CD4-positive, CD25-positive, alpha-beta regulatory T cell (primary cell): ENCODE measurements around the gene IDI2. TPM values are rescaled to one million over a fixed set of nuclear protein-coding genes. Genes with fewer than 3 reads are reported as not detected.

ENCODE experiments used
- ATAC-seq, 2 donors: fragments of 150-1000 bp; cut with Tn5 transposase; one replicate each; pipeline ENCODE4 v1.10.0; 2021; ENCODE audit warnings: low read depth in 2 of 2, moderate number of reproducible peaks in 2 of 2, moderate library complexity in 1 of 2
- DNase-seq, 3 donors: peaks; one replicate each; pipeline versions ENCODE4 v3.0.0 to v3.0.0-alpha.2; 2012 to 2022; ENCODE audit warnings: mixed read lengths in 1 of 3
- H3K27ac ChIP-seq: one replicate; pipeline ENCODE4 v1.7.0; 2013; ENCODE audit warnings: mild to moderate bottlenecking, low read length; ENCODE audit not compliant: insufficient read depth, poor library complexity, severe bottlenecking
- H3K27me3 ChIP-seq: one replicate; pipeline ENCODE4 v1.7.0; 2013; ENCODE audit warnings: low read length; ENCODE audit not compliant: control insufficient read depth, insufficient read depth
- H3K36me3 ChIP-seq: one replicate; pipeline ENCODE4 v1.7.0; 2013; ENCODE audit warnings: mild to moderate bottlenecking, low read length, moderate library complexity; ENCODE audit not compliant: control insufficient read depth, insufficient read depth
- H3K4me1 ChIP-seq: 2 replicates; pipeline ENCODE4 v1.7.0; 2013; ENCODE audit warnings: mild to moderate bottlenecking, low read length; ENCODE audit not compliant: insufficient read depth, control insufficient read depth, poor library complexity, severe bottlenecking
- H3K4me3 ChIP-seq: one replicate; pipeline ENCODE4 v1.7.0; 2013; ENCODE audit warnings: low read depth, mild to moderate bottlenecking, low read length, moderate library complexity
- H3K9me3 ChIP-seq, 2 experiments: 1 replicate in 1 of 2; 2 replicates in 1 of 2; pipeline ENCODE4 v1.7.0; 2013; ENCODE audit warnings: low read length in 2 of 2, mild to moderate bottlenecking in 1 of 2, moderate library complexity in 1 of 2; ENCODE audit not compliant: control insufficient read depth in 2 of 2
- H3K27ac Mint-ChIP-seq, 3 donors: one replicate each; pipeline ENCODE4 v1.8.0; 2020 to 2022; ENCODE audit warnings: mild to moderate bottlenecking in 3 of 3, mixed read lengths in 3 of 3, moderate library complexity in 2 of 3
- H3K27me3 Mint-ChIP-seq: one replicate; pipeline ENCODE4 v1.8.0; 2022; ENCODE audit warnings: mild to moderate bottlenecking, mixed read lengths
- H3K36me3 Mint-ChIP-seq: one replicate; pipeline ENCODE4 v1.8.0; 2020; ENCODE audit warnings: mixed read lengths
- H3K4me1 Mint-ChIP-seq, 4 donors: one replicate each; pipeline ENCODE4 v1.8.0; 2020 to 2022; ENCODE audit warnings: mixed read lengths in 4 of 4, mild to moderate bottlenecking in 1 of 4
- H3K4me3 Mint-ChIP-seq, 4 donors: one replicate each; pipeline ENCODE4 v1.8.0; 2020 to 2022; ENCODE audit warnings: mild to moderate bottlenecking in 4 of 4, mixed read lengths in 4 of 4, moderate library complexity in 3 of 4
- H3K9me3 Mint-ChIP-seq, 7 donors: one replicate each; pipeline ENCODE4 v1.8.0; 2020 to 2022; ENCODE audit warnings: mixed read lengths in 7 of 7, mild to moderate bottlenecking in 3 of 7, moderate library complexity in 2 of 7
- polyA plus RNA-seq, 4 donors: library from polyadenylated mRNA; unstranded; fragments of 300-500 nt; fragmentation: Illumina TruSeq; gene quantifications; one replicate each; pipeline ENCODE4 v1.2.3, GENCODE V29; 2021
- total RNA-seq: library from RNA; stranded (reverse); gene quantifications from one replicate; pipeline ENCODE4 v1.2.3, GENCODE V29; 2022

IDI2 gene
- total and polyA plus RNA-seq, 5 donors from 2014 or later: not detected

DNA sequence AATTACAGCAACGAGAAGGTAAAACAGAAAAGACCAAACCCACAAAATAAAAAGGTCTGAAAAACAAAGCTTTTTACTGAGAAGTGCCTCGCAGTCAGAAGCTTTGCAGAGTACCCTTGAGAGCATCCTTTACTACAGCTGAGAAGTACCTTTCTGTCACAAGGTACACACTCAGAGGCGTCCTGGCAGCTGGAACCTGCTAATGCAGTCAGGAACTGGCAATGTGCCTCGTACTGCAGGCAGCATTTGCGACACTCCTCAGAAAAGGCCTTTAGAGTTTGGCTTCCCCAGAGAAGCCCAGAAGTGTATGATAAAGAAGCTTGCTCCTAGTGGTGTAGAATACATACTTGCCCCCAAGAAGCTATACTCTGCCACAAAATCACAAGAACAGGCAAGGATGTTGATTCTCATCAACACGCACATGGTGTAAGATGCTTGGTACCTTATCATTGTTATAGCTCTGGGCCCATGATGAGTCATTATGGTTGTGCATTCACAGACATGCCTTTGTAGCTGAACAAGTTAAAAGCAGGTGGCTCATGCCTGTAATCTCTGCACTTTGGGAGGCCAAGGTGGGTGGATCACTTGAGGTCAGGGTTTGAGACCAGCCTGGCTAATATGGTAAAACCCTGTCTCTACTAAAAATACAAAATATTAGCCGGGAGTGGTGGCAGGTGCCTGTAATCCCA, 39.4 kb downstream of the IDI2 start:
- Mint-ChIP-seq H3K9me3 (peaks cover 0 to 2% (median under 1%) of the 10 kb centered on the region in 7 donors), H3K36me3 (peaks cover 5% of the 10 kb centered on the region), H3K4me3 (peak overlapping the region; percentile 83 to 98 (median 95)), H3K27ac (peak overlapping the region; percentile 40 to 97 (median 59)), H3K27me3 (no peaks in the 10 kb centered on the region), H3K4me1 (peaks cover 4 to 42% (median 24%) of the 10 kb centered on the region in 4 donors)
- H3K4me1 ChIP-seq: peaks cover 25% of the 10 kb centered on the region
- no peak overlapping the region for H3K4me3 ChIP-seq
- H3K36me3 ChIP-seq: peaks cover 5% of the 10 kb centered on the region
- H3K27me3 ChIP-seq: no peaks in the 10 kb centered on the region
- DNase-seq: peak in 1 of 3 donors; percentile 16
- no peak overlapping the region for H3K27ac ChIP-seq
- no peak for ATAC-seq
- H3K9me3 ChIP-seq: no peaks in the 10 kb centered on the region

DNA sequence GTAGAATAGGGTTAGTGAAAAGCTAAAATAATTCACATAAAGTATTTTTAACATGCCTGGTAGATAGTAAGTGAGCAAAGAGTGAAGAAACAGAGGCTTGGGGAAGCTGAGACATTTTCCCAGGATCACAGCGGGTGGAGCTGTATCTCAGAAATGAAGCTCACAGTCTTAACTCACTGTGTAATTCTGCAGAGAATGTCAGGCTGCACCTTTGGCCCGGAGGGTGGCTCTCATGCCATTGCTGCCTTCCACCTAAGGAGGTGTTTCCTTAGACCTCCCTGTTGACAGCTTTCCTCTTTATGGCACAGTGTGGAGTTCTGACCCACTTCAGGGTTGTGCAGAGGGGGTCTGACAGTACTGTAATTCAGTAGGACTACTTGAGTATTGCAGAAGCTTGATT, 40.3 kb downstream of the IDI2 start:
- H3K4me1 Mint-ChIP-seq: peaks cover 4 to 34% (median 19%) of the 10 kb centered on the region in 4 donors
- Histone ChIP-seq H3K4me1 (peaks cover 25% of the 10 kb centered on the region), H3K27ac (no peak overlapping the region), H3K27me3 (no peaks in the 10 kb centered on the region), H3K4me3 (no peak overlapping the region), H3K9me3 (peaks cover 0 to 4% of the 10 kb centered on the region in 2 experiments), H3K36me3 (no peaks in the 10 kb centered on the region)
- DNase-seq (no peak), ATAC-seq (no peak)
- H3K4me3 Mint-ChIP-seq: no peak overlapping the region
- peaks cover 0 to 6% (median 4%) of the 10 kb centered on the region in 7 donors for H3K9me3 Mint-ChIP-seq
- peaks cover 6% of the 10 kb centered on the region for H3K36me3 Mint-ChIP-seq
- no peak overlapping the region for H3K27ac Mint-ChIP-seq
- no peaks in the 10 kb centered on the region for H3K27me3 Mint-ChIP-seq

DNA sequence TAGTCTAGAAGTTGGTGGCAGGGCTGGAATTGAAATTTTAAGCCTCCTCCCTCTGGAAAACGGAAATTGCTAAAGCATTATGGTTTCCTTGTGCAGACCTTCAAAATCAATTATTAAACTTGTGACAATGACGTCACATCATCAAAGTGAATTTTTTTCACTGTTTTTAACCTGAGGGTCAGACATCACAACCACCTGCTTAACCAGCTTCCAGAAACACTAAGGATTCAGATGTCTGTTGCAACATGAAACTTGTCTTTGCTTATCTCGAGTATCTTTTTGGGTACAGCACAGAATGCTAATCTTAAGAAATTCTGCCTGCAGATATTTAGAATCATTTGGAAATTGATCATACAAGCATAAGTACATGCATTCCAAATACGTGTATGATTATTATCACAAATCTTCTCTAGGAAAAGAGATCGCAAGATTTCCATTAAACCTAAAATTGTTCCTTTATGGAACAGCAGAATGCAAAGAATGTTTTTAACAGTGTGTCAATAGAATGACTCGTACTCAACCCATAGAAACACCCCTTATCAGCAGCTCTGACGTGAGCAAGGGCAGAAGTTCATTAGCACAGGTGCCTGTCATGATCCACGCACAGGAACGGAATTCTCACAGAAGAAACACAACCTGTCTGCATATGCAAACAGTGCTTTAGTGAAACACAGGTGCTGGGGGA, 41.5 kb downstream of the IDI2 start:
- Mint-ChIP-seq H3K4me1 (peaks cover 4 to 22% (median 10%) of the 10 kb centered on the region in 4 donors), H3K27me3 (no peaks in the 10 kb centered on the region), H3K27ac (no peak overlapping the region), H3K4me3 (no peak overlapping the region), H3K36me3 (peaks cover 6% of the 10 kb centered on the region), H3K9me3 (peaks cover 0 to 11% (median 4%) of the 10 kb centered on the region in 7 donors)
- Histone ChIP-seq H3K27me3 (no peaks in the 10 kb centered on the region), H3K36me3 (no peaks in the 10 kb centered on the region), H3K27ac (no peak overlapping the region), H3K4me3 (no peak overlapping the region), H3K9me3 (peaks cover 4 to 14% of the 10 kb centered on the region in 2 experiments), H3K4me1 (peaks cover 14% of the 10 kb centered on the region)
- DNase-seq (no peak), ATAC-seq (no peak)

- Histone ChIP-seq H3K27me3 (no peaks in the 10 kb centered on the region), H3K36me3 (no peaks in the 10 kb centered on the region), H3K27ac (no peak overlapping the region), H3K4me1 (peaks cover 8% of the 10 kb centered on the region), H3K9me3 (peaks cover 10 to 19% of the 10 kb centered on the region in 2 experiments), H3K4me3 (no peak overlapping the region)
- ATAC-seq: no peak
- H3K27ac Mint-ChIP-seq: no peak overlapping the region
- no peak for DNase-seq
- peaks cover 6% of the 10 kb centered on the region for H3K36me3 Mint-ChIP-seq
- no peaks in the 10 kb centered on the region for H3K27me3 Mint-ChIP-seq
- peaks cover 0 to 16% (median 8%) of the 10 kb centered on the region in 7 donors for H3K9me3 Mint-ChIP-seq
- H3K4me1 Mint-ChIP-seq: peaks cover 4 to 15% (median 6%) of the 10 kb centered on the region in 4 donors
- no peak overlapping the region for H3K4me3 Mint-ChIP-seq
These were observed 42.3 kb downstream of the IDI2 start for GRCh38 chr10:983401-983800.

- Mint-ChIP-seq H3K4me1 (peaks cover 0 to 2% (median 0%) of the 10 kb centered on the region in 4 donors), H3K4me3 (no peak overlapping the region), H3K36me3 (peaks cover 6% of the 10 kb centered on the region), H3K27me3 (no peaks in the 10 kb centered on the region), H3K27ac (no peak overlapping the region), H3K9me3 (peaks cover 2 to 23% (median 11%) of the 10 kb centered on the region in 7 donors)
- Histone ChIP-seq H3K9me3 (peaks cover 10 to 19% of the 10 kb centered on the region in 2 experiments), H3K27ac (no peak overlapping the region), H3K36me3 (no peaks in the 10 kb centered on the region), H3K27me3 (no peaks in the 10 kb centered on the region), H3K4me3 (no peak overlapping the region), H3K4me1 (no peaks in the 10 kb centered on the region)
- ATAC-seq: no peak
- DNase-seq: no peak
These were observed 45.1 kb downstream of the IDI2 start for GRCh38 chr10:980468-981093.

GRCh38 chr10:978826-979421, 46.7 kb downstream of the IDI2 start:
- ATAC-seq (no peak), DNase-seq (no peak)
- peaks cover 6% of the 10 kb centered on the region for H3K36me3 Mint-ChIP-seq
- Histone ChIP-seq H3K27me3 (no peaks in the 10 kb centered on the region), H3K4me3 (no peak overlapping the region), H3K4me1 (no peaks in the 10 kb centered on the region), H3K27ac (no peak overlapping the region), H3K36me3 (no peaks in the 10 kb centered on the region), H3K9me3 (peaks cover 10 to 19% of the 10 kb centered on the region in 2 experiments)
- no peaks in the 10 kb centered on the region for H3K27me3 Mint-ChIP-seq
- no peak overlapping the region for H3K27ac Mint-ChIP-seq
- peak overlapping the region in 1 of 4 donors; percentile 61 for H3K4me3 Mint-ChIP-seq
- peaks cover 2 to 23% (median 12%) of the 10 kb centered on the region in 7 donors for H3K9me3 Mint-ChIP-seq
- H3K4me1 Mint-ChIP-seq: peaks cover 0 to 2% (median 0%) of the 10 kb centered on the region in 4 donors

DNA sequence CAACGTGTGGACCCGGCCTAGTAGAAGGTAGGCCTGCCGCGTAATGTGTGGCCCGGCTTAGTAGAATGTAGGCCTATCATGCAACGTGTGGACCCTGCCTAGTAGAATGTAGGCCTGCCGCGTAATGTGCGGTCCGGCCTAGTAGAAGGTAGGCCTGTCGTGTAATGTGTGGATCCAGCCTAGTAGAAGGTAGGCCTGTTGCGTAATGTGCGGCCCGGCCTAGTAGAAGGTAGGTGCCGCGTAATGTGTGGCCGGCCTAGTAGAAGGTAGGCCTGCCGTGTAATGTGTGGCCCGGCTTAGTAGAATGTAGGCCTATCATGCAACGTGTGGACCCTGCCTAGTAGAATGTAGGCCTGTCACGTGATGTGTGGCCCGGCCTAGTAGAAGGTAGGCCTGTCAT, 49.3 kb downstream of the IDI2 start:
- no peaks in the 10 kb centered on the region for H3K4me1 Mint-ChIP-seq
- H3K27ac ChIP-seq: no peak overlapping the region
- H3K27me3 ChIP-seq: no peaks in the 10 kb centered on the region
- H3K27ac Mint-ChIP-seq: no peak overlapping the region
- ATAC-seq (no peak), DNase-seq (no peak)
- no peak overlapping the region for H3K4me3 ChIP-seq
- peaks cover 6% of the 10 kb centered on the region for H3K36me3 Mint-ChIP-seq
- peaks cover 3 to 25% (median 12%) of the 10 kb centered on the region in 7 donors for H3K9me3 Mint-ChIP-seq
- H3K27me3 Mint-ChIP-seq: peaks cover 4% of the 10 kb centered on the region
- H3K4me3 Mint-ChIP-seq: no peak overlapping the region
- no peaks in the 10 kb centered on the region for H3K4me1 ChIP-seq
- no peaks in the 10 kb centered on the region for H3K36me3 ChIP-seq
- peaks cover 10 to 19% of the 10 kb centered on the region in 2 experiments for H3K9me3 ChIP-seq
